Epidermal melanocyte (primary cell): ENCODE data around the gene AHNAK.
"Not testable (repeated sequence)": the region's sequence is repeated elsewhere in the genome, so short reads cannot be mapped to it uniquely, and the experiment has no call there.

Source experiments
- DNase-seq: peaks from one replicate; pipeline ENCODE4 v3.0.0; 2011; ENCODE audit warnings: low spot score; ENCODE audit not compliant: insufficient read length

Gene AHNAK

DNA sequence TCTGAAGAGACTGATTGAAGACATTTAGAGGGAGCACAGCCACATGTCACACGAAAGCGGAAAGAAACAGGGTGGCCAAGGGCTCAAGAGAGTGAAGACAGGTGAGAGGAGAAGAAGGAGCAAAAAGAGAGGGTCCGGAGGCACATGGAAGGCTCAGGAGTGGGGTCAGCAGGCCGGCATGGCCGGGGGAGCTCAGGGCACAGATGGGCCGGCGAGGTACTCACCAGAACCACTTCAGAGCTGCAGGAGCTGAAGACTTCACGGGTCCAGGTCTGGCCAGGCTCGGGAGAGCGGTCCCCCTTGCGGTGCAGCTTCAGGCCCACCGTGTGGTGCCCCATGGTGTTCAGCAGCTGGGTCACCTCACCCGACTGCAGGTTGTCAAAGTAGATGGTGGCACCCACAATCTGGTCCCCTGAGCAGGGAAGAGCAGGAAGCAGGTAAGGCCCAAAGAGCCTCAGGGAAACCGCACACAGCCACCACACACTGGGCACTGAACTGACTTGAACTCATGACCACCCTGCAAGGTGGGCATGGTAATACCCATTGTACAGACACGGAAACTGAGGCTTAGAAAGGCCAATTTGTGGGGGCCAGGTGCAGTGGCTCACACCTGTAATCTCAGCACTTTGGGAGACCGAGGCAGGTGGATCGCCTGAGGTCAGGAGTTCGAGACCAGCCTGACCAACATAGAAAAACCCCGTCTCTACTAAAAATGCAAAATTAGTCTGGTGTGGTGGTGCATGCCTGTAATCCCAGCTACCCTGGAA, 11.6 kb downstream of the AHNAK start:
- DNase-seq, result no peak

DNA sequence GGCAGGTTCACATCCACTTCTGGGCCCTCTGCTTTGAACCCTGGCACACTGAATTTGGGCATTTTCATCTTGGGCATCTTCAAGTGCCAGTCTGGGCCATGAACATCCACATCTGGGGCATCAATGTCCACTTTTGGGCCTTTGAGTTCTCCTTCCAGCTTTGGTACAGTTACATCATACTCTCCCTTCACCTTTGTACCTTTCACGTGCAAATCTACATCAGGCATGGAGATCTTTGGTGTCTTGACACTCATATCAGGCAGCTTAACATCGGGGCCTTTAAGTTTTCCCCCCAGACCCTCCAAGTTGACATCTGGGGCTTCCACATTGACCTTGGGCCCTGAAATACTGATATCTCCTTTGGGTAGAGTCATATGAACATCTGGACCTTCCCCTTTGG, 14.5 kb downstream of the AHNAK start:
- no peak for DNase-seq

DNA sequence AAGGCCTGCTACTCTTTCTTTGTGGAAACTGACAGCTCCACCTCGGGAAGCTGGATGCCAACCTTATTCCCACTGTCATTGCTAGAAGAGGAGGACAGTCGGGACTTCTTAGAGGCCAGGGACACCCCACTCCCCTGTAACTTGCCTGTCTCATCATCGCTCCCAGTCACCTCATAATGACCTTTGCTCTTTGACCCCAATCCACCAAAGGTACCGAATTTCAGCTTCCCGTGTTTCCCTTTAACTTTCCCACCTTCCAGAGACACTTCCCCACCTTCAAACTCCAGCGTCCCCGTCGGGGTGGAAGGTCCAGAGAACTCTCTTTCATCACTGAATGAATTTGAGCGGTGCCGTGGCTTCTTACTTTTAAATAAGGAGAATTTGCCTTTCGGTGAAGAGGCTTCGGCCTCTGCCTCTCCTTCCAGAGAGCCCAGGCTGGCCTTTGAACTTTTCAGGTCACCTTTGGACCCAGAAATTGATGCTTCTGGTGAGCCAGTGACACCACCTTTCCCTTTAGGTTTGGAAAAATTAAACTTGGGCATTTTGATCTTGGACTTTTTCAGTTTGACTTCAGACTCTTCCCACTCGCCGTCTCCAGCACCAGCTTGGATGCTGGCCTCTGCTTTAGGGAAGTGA, 29.8 kb downstream of the AHNAK start:
- no peak for DNase-seq

DNA sequence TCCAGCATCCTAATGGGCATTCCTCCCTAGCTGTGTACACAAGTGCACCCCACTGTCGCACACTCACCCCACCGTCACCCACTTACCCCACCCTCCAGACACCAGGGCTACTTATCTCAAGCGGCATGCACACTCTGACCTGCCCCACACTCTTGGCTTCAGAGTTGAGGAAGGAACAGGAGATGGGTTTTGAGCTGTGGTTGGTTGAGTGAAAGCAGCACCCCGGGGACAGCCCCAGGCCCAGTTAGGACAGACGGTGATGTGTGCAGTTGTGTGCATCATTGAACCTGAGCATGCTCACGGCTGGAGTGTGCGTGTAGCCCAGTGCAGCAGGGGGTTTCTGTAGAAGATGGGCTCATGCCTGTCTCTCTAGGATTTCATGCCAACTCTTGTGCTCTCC, 32.5 kb downstream of the AHNAK start:
- no peak for DNase-seq

DNA sequence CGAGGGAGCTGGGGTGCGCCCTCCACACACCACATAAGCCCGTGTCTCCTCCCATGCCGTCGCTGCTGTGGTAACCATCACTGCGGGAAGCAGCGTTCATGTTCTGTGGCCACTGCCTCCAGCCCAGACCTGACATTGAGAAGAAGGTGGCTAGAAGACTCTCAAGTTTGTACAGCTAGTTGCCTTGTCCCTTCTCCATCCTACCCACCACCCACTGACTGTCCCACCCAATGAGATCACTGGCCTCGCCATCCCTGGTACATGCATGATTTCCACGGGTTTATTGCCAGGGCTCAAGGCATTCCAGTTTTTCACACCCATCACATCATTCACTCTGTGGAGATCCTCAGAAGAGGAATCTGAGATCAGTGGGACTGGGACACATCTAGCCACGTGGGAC, 33.0 kb downstream of the AHNAK start:
- no peak for DNase-seq

DNA sequence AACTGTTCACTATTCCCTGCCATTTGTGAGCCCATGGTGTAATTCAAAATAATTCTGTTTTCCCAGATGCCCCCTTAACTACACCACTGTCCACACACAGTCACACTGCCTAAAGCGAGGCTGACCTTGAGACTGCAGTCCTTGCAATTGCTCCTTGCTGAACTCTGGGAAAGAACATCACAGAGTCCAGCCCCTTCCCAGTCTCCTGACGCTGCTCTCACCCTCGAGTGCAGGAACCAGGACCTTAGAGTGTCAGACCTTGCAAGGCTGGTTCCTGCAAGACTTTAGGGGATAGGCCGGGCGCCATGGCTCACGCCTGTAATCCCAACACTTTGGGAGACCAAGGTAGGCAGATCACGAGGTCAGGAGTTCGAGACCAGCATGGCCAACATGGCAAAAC, 33.6 kb downstream of the AHNAK start:
- no peak for DNase-seq

DNA sequence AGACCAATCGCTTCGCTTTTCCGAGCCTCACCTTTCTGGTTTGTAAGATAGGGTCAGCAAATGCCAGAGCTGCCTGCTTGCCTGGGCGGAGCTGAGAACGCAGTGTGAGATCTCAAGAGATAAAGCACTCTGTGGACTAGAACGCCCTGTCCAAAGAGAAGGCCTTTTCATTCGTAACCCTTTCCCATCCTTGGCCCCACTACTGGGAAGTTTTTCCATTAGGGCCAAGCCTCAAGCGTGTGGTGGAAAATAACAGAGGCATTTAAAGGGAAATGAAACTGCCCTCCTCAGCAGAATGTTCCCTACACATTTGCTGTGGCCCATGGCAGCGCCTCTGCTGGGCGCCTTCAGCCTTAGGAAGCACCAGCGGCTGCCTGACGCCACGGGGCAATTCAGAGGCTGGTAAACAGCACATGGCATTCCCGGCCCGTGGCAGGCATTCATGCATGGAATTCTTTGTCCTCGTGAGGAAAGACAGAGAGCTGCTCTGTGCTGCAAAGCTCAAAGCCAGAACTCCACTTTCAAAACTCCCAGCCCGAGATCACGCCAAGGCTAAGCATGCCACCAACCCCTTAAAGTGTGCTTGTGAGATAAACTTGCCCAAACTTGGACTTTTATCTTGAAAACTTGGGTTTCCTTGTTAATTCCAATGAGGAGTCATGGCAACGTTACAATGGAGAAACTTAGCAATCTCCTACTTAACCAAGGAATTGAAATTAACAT, 38.1 kb downstream of the AHNAK start:
- DNase-seq, result peak; percentile 90

DNA sequence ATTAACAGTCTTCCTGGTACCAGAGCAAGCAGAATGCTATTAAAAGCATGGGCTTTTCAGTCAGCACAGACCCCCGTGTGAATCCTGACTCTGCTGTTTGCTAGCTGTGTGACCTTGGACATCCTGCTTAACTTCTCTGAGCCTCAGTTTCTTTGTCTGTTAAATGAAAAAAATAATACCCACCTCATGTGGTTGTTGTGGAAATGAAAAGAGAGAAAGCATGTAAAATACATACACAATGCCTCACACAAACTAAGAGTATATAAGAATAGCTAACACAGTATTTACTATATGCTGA, 39.5 kb downstream of the AHNAK start:
- no peak for DNase-seq

DNA sequence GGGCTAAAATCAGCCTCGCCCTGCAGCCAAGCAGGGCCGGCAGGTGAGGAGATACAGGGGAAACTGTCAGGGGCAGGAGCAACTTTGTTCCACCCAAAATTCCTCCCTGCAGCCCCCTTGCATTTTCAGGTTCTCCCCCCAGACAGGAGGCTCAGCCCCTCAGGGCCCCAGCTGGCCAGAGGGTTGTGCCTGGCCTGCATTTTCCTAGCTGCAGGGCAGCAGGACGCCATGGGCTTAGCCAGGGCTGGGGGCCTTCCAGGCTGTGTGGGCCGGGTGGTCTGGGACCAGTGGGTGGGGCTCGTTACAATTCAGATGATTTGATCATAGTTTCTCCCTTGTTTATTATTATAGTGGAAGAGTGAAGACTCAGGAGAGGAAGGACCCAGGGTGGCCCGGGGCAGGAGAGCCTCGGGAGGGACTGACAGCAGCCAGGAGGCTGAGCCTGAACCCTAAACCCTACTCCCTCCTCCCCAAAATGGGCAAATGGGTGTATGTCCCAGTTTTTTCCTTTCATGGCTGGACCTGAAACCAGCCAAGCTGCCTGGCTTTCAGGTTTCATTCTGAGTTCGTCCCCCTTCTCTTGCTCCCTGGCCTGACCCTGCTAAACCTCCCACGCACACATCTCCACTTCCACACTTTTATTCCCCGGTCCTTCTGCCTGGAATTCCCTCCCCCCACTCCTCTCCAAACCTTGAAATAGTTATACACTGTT, 40.0 kb downstream of the AHNAK start:
- DNase-seq, result no peak

DNA sequence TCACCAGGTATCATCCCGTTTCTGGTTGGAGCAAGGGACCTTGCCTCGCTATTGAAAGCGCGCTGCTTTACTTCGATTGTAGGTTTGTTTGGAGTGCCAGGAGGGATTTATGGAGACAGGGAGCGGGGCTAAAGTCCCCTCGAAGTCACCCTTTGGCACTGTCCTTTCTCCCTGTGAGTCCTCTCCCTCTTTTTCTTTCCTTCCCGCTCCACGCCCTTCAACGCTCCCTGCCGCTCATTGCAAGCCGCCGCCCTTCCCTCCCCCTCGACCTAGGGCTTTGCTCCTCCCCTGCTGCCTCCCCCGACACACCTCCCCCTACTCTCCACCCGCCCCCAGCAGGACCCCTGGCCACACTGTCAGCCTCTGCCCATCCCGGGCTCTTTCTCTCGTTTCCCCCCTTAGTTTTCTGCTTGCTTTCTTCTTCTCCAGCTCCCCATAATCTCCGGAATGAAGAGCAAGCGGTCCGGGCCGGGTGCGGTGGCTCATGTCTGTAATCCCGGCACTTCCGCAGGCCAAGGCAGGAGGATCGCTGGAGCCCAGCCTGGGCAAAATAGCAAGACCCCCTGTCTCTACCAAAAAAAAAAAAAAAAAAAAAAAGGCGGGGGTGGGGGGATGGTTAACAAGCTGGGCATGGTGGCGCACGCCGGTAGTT, 41.0 kb downstream of the AHNAK start:
- DNase-seq, result no peak

DNA sequence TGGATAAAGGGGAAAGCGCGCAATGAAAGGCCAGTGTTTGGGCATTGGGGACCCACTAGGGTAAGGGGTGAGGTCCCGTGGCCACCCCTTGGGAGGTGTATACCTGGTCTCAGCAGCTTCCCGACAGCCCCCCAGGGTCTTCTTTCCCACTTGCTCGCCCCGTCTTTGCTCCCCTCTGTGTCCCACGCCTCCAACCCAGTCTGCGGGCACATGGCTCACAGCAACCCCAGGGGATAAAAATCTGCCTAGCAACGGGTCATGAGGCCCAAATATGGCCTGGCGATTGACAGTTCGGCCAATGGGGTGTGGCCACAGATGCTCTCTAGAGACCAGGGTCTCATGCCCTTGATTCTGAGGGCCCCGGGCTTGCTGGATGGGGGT, 41.6 kb downstream of the AHNAK start:
- DNase-seq, result no peak

DNA sequence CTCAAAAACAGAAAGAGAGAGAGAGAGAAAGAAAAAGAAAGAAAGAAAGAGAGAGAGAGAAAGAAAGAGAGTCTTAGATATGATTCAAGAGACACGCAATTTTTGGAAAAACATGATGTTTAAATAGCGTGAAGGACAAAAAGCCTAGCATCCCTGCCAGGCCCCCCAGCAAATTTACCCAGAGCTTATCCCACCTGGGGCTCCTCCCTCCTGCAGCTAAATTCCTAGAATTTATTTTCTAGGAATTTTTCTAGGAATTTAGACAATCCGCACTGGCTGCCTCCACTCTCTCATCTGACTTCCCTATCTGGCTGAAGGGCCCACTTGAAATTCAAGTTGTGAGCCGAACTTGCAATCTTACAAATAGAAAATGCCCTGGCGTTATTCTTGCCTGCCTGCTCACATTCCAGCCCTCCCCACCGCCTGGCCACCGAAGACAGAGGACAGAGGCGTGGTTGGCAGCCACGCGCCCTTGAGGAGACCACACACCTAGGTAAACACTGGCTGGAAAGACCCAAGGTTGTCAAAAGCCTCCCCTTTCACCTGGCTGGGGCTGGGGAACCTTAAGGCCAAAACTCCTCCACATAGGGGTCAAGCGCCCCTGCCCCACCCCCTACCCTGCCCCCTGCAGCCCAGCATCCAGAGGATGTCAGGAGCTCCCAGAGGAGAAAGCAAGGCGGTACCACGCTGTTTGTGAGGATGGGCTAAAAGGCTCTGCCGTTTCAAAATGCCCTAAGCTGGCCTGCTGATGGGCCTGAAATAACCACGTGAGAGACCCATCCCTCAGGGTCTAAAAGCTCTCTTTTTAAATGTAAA, 42.2 kb downstream of the AHNAK start:
- DNase-seq, result no peak

DNA sequence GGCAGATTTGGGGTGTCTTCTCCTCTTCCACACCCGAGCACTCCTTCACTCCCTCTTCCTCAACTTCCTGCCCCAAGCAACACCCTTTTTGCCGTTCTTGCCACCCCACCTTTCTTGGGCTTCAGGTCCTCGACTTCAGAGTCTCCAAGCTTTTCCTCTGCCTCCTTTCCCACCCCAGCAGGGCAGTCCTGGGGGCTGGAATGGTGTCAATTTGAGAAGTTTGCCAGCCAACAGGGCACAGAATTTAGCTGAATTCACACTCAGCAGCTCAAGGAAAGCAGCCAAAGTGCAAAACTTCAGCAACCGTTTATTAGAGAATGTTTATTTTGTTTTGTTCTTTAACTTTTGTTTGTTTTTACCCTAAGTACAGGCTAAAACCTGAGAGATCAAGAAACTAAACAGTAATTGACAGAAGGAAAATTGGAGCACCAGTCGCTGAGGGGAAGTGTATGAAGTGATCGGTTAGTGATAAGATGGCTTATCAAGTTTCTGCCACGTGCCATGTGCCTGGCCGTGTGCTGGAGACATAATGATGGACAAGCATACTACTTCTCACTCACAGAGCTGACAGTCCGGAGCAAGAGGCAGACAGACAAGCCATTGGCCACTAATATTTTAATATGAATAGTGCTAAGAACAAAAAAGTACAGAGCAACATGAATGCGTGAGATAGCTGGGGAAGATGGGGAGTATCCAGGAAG, 44.4 kb downstream of the AHNAK start:
- no peak for DNase-seq

DNA sequence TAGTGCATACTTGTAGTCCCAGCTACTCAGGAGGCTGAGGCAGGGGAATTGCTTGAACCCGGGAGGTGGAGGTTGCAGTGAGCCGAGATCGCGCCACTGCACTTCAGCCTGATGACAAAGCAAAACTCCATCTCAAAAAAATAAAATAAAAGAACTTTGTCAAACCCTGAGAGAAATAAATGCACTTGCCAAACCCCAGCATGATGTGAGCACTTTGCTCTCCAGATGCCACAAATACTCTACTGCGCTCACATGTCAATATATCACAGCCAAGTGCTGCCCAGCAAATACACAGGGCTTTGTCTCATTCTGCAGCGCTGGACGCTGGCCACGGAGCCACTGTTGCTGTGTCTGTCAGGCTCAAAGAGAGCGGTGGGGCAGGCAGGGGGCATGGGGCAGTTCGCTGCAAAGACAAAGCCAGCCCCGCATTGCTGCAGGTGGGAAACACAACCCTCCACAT, 45.1 kb downstream of the AHNAK start:
- peak; percentile 76 for DNase-seq

DNA sequence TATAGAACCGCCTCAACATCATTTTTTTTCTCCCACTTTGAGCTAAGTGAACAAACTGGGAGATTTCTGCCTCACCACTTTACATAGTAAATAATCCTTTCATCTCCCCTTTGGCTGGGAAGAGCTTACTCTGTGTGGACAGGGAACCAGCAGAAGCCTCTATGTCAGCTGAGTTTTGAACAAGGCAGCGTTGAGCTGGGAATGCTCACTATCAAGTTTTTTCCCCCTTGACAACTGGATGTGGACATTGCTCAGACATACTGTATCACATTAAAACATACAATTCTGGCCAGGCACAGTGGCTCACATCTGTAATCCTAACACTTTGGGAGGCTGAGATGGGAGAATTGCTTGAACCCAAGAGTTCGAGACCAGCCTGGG, 46.0 kb downstream of the AHNAK start:
- DNase-seq, result no peak

DNA sequence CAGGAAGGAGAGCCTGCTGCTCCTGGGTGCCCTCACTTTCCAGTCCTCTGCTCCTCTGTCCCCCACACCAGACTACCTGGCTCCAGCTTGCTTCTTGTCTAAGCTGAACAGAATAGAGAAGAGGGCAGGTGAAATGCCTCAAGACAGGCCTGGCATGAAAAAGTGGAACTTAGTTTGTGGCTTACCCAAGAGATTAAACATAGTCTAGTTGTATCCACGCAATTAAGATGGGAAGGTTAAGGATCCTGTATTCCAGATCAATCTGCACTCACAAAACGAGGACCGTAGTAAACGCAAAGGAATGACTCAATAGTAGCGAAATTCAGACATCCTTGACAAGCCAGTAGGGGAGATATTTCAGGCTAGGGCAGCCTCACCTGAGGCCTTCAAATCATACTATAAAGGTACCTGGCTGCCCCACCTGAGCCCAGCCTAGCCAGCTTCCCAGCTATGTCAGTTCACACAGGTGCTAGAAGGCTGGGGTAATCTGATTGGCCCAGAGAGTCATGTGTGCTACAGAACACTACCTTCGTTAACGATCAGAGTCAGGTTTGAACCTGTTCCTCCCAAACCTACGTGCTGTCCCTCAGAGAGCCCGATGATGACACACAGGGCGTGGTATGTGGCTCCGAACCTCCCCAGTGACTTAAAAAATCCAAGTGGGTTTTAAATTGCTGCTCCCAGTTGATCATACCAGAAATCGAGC, 46.5 kb downstream of the AHNAK start:
- no peak for DNase-seq

DNA sequence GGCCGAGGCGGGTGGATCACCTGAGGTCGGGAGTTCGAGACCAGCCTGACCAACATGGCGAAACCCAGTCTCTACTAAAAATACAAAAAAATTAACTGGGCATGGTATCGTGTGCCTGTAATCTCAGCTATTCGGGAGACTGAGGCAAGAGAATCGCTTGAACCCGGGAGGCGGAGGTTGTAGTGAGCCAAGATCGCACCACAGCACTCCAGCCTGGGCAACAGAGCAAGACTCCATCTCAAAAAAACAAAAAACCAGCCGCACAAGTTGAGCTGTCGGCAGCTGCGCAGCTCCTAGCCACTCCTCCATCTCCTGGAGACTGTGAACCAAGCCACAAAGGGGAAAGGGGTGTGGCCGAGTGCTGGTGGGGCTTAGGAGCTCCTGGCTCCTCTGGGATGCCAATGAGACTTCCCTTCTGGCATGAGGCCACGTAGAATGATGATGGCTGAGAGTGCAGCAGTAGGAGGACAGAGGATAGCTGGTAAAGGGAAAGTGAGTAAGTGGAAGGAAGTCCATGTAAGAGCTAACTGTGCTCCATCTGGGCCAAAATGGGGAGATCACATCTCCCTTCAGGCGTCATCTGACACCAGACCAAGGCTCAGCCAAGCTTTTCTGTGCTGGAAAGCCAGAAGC, 47.2 kb downstream of the AHNAK start:
- not testable (repeated sequence) for DNase-seq

DNA sequence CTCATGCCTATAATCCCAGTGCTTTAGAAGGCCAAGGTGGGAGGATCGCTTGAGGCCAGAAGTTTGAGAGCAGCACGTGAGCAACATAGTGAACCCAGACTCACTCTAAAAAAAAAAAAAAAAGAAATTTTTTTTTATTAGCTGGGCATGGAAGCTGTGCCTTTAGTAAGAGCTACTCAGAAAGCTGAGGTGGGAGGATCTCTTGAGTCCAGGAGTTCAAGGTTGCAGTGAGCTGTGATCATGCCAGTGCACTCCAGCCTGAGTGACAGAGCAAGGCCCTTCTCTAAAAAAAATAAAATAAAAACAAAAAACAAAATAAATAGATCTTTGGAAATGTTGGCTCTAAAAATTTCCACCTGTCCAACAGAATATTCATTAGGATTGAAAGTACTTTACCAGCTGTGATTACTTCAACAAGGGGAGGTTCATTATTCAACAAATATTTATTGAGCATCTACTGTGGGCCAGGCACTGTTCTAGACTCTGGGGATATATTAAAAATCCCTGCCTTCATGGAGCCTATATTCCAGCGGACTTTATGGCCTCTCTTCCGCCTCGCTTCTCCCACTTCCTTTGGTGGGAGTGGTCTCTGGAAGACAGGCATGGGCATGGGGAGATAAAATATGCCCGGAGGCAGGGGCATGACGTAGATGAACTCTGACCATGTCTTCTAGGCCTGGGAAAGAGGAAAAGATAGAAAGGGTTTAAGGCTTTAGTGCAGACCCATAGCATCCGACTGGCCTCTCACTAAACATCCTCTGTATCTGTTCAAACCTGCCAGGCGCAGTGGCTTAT, 47.9 kb downstream of the AHNAK start:
- DNase-seq, result no peak
